ENCODE measurements around the gene PRKAG1.

DNA sequence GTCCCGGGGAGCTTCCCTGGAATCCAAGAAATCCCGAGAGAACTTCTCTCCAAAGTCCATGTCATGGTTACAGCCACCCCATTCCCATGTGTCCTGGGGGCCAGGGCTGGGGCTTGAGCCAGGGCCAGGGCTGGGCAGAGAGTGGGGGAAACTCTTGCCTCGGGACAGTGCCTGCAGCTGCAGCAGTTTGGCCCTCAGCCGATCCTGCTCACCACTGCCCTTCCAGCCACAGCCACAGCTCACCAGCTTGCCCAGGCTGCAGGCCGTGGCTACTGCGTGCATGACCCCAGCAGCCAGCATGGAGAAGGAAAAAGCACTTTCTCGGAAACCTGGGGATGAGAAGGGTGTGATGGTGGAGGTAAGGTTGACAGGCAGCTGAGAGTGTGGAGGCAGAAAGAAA lies 50.6 kb downstream of the PRKAG1 start:
- TF ChIP-seq, protein P1, sequence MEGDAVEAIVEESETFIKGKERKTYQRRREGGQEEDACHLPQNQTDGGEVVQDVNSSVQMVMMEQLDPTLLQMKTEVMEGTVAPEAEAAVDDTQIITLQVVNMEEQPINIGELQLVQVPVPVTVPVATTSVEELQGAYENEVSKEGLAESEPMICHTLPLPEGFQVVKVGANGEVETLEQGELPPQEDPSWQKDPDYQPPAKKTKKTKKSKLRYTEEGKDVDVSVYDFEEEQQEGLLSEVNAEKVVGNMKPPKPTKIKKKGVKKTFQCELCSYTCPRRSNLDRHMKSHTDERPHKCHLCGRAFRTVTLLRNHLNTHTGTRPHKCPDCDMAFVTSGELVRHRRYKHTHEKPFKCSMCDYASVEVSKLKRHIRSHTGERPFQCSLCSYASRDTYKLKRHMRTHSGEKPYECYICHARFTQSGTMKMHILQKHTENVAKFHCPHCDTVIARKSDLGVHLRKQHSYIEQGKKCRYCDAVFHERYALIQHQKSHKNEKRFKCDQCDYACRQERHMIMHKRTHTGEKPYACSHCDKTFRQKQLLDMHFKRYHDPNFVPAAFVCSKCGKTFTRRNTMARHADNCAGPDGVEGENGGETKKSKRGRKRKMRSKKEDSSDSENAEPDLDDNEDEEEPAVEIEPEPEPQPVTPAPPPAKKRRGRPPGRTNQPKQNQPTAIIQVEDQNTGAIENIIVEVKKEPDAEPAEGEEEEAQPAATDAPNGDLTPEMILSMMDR (IDR thresholded peaks at IDR 0.05) = no peak
- TF ChIP-seq POLR2A (IDR thresholded peaks at IDR 0.05) (no peak), POLR2AphosphoS5 (IDR thresholded peaks at IDR 0.05) (no peak), EP300 (IDR thresholded peaks at IDR 0.05) (no peak)
